Measurements from ENCODE around the gene PPP1R37.
A peak's percentile ranks its signal among the peaks of the same experiment; 100 is the strongest.

The PPP1R37 gene

DNA sequence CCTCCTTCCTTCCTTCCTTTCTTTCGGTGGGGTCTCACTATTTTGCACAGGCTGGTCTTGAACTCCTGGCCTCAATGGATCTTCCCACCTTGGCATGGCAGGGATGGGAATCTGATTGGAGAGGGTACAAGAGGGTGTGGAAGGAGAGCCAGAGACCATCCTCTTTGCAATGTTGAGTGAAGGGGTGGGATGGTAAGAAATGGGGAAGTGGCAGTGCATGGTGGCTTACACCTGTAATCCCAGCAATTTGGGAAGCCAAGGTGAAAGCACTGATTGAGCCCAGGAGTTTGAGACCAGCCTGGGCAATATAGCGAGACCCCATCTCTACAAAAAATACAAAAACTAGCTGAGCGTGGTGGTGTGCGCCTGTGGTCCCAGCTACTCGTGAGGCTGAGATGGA is 91.1 kb downstream of the PPP1R37 start:
- Mint-ChIP-seq H3K4me3 (no peak overlapping the region), H3K27me3 (ENCODE audit: low read depth) (peaks cover 3% of the 10 kb centered on the region), H3K4me1 (peaks cover 9% of the 10 kb centered on the region), H3K27ac (no peak overlapping the region), H3K9me3 (no peaks in the 10 kb centered on the region), H3K36me3 (ENCODE audit: low read depth) (peaks cover 4% of the 10 kb centered on the region)
- TF ChIP-seq, protein P1, sequence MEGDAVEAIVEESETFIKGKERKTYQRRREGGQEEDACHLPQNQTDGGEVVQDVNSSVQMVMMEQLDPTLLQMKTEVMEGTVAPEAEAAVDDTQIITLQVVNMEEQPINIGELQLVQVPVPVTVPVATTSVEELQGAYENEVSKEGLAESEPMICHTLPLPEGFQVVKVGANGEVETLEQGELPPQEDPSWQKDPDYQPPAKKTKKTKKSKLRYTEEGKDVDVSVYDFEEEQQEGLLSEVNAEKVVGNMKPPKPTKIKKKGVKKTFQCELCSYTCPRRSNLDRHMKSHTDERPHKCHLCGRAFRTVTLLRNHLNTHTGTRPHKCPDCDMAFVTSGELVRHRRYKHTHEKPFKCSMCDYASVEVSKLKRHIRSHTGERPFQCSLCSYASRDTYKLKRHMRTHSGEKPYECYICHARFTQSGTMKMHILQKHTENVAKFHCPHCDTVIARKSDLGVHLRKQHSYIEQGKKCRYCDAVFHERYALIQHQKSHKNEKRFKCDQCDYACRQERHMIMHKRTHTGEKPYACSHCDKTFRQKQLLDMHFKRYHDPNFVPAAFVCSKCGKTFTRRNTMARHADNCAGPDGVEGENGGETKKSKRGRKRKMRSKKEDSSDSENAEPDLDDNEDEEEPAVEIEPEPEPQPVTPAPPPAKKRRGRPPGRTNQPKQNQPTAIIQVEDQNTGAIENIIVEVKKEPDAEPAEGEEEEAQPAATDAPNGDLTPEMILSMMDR (IDR thresholded peaks at IDR 0.05; ENCODE audit: unreplicated experiment in 3 of 3) = no peak

DNA sequence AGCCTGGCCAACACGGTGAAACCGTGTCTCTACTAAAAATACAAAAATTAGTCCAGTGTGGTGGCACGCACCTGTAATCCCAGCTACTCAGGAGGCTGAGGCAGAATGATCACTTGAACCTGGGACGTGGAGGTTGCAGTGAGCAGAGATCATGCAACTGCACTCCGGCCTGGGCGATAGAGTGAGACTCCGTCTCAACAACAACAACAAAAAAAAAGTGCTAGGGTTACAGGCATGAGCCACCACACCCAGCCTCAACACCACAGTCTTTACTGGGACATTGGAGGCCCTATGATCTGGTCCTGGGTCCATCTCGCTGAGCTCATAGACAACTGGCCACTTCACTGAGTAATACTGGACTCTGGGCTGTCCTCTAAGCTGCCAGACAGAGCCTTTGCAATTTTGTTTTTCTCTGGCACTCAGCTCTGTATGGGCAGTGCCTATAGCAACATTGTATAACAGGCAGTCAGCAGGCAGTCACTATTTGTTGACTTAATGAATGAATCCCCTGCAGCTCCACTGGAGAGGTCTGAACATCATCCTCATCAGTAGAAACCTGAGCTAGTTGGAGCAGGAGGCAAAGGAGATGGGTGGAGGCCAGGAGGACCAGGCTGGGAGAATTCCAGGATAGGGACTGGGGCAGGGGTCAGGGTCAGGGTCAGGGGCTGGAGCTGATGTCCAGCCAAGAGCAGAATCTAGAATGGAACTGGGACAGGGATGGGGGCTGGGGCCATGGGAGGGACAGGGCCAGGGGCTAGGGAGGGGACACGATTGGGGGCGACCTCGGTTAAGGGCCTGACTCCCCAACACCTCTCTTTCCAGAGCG is 93.7 kb downstream of the PPP1R37 start:
- Mint-ChIP-seq H3K36me3 (ENCODE audit: low read depth) (no peaks in the 10 kb centered on the region), H3K27ac (no peak overlapping the region), H3K9me3 (no peaks in the 10 kb centered on the region), H3K27me3 (ENCODE audit: low read depth) (peaks cover 3% of the 10 kb centered on the region), H3K4me1 (peaks cover under 1% of the 10 kb centered on the region), H3K4me3 (no peak overlapping the region)
- TF ChIP-seq, protein P1 (IDR thresholded peaks at IDR 0.05; ENCODE audit: unreplicated experiment in 3 of 3) = no peak

DNA sequence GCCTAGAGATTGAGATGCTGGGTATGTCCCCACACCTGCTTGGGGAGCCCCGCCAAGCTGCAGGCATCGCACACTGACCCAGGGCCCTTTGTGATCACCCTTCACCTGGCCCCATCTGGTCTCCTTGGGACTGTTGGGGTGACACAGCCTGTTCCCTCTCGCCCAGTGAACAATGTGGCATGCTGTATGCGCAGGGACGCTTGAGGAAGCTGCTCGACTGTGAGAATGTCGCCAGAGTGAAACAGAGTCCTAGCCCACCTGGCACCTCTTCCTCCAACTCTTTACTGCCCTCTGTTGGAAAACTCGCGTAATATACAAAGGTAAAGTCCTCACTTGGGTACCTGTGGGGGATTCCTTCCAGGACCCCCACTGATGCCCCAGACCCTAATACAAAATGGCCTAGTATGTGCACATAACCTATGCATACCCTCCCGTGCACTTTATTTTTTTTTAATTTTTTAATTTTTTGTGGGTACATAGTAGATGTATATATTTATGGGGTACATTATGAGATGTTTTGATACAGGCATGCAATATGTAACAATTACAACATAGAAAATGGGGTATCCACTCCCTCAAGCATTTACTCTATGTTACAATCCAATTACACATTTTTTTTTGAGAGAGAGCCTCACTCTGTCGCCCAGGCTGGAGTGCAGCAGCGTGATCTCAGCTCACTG is 94.6 kb downstream of the PPP1R37 start:
- no peak overlapping the region for H3K4me3 Mint-ChIP-seq
- H3K36me3 Mint-ChIP-seq (ENCODE audit: low read depth) = no peaks in the 10 kb centered on the region
- no peak overlapping the region for H3K27ac Mint-ChIP-seq
- no peaks in the 10 kb centered on the region for H3K4me1 Mint-ChIP-seq
- TF ChIP-seq, protein P1 (IDR thresholded peaks at IDR 0.05; ENCODE audit: unreplicated experiment in 3 of 3) = peak; percentile 57 to 63 (median 59)
- peaks cover 3% of the 10 kb centered on the region for H3K27me3 Mint-ChIP-seq (ENCODE audit: low read depth)
- H3K9me3 Mint-ChIP-seq = no peaks in the 10 kb centered on the region

- no peak overlapping the region for H3K4me3 Mint-ChIP-seq
- H3K9me3 Mint-ChIP-seq = no peaks in the 10 kb centered on the region
- peaks cover 3% of the 10 kb centered on the region for H3K27me3 Mint-ChIP-seq (ENCODE audit: low read depth)
- H3K4me1 Mint-ChIP-seq = no peaks in the 10 kb centered on the region
- TF ChIP-seq, protein P1 (IDR thresholded peaks at IDR 0.05; ENCODE audit: unreplicated experiment in 3 of 3) = no peak
- H3K27ac Mint-ChIP-seq = no peak overlapping the region
- no peaks in the 10 kb centered on the region for H3K36me3 Mint-ChIP-seq (ENCODE audit: low read depth)
Measured at GRCh38 chr19:45189971-45190370, 97.0 kb downstream of the PPP1R37 start.

GRCh38 chr19:45191375-45191774 is 98.4 kb downstream of the PPP1R37 start:
- Mint-ChIP-seq H3K4me1 (no peaks in the 10 kb centered on the region), H3K27ac (no peak overlapping the region), H3K36me3 (ENCODE audit: low read depth) (no peaks in the 10 kb centered on the region), H3K9me3 (no peaks in the 10 kb centered on the region), H3K27me3 (ENCODE audit: low read depth) (peaks cover 6% of the 10 kb centered on the region), H3K4me3 (no peak overlapping the region)
- TF ChIP-seq, protein P1 (IDR thresholded peaks at IDR 0.05; ENCODE audit: unreplicated experiment in 3 of 3) = no peak
